GM19372 (cell line): ENCODE results near the gene FGF14.
"Not testable (repeated sequence)": the region's sequence is repeated elsewhere in the genome, so short reads cannot be mapped to it uniquely, and the experiment has no call there.

ENCODE experiments used
- ATAC-seq: cut with Tn5 transposase; IDR thresholded peaks from one replicate; pipeline ENCODE4 v1.9.1; 2021; ENCODE audit warnings: mild to moderate bottlenecking, low read depth, moderate library complexity; ENCODE audit not compliant: unreplicated experiment

The FGF14 gene

DNA sequence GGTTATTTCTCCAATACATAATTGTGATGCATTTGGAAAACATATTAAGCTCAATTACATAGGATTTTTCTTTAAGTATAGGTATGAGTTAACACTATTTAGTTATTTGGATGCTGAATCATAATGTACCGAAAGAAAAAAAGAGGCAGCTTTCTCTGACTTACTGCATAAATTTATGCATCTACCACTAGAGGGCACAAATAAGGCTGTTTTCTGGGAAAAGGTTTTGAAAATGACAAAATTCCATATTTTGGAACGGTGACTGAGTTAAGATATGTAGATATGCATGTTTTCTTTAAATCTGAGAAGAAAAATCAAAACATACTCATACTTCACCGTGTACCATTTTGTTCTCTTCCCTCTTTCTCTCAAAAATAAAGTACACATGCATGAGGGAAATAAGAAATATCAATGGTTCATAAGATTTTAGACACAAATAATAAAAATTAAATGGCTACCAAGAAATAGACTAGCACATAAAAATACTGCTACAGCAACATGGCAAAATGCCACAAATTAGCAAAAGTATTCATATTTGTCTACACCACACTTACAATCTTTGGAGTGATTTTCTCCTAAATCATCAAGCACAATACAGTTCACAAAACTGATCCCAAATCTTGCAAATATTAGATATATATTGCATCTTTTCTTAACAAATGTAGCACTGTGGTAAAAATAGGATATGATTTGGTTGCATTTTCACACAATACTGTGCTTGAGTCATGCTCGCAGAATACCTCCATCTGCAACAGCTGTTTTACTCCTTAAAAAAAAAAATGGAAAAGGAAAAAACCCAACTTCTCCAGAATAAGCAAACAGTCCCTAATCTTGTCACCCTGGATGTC lies 260.0 kb downstream of the FGF14 start:
- no peak for ATAC-seq

DNA sequence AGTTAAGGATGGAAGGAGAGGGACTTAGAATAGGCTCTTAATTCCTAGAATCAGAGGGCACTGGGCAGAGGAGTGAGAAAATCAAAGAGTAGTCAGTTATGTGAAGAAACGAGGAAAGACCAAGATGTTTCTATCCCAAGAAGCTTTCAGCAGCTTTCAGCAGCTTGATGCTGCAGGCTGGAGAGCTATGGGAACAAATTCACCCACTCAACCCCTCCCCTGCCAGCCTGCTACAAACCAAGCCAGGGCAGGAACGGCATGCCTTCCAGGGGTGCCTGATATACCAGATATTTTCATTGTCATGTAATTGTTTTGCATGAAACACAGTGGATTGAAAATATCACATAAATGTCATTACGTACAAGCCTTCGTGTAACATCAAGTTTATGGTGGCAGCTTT lies 262.2 kb downstream of the FGF14 start:
- ATAC-seq: no peak

DNA sequence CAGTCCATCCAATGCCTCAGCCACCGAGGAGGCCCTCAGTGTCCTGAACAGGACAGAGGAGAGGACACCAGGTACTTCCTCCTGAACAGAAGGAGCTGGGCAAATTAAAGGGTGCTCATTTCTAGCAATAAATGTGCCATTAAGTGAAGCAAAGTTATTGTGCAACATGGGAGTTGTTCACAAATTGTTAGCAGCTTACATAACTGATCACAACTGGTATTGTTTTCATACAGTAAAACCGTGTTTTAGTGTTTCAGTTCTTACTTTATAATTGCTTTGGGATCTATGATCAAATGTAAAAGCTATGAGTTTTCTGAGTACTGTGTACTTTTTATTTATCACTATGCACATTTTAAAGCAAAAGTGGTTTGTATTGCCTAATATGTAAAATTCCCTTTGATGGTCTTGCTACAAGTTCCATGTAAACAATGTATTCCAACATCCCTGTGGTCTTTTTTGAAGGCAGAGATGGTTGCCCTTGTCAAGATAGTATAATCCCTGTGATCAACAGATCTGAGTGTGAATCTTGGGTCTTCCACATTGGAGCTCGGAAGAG lies 263.1 kb downstream of the FGF14 start:
- no peak for ATAC-seq

DNA sequence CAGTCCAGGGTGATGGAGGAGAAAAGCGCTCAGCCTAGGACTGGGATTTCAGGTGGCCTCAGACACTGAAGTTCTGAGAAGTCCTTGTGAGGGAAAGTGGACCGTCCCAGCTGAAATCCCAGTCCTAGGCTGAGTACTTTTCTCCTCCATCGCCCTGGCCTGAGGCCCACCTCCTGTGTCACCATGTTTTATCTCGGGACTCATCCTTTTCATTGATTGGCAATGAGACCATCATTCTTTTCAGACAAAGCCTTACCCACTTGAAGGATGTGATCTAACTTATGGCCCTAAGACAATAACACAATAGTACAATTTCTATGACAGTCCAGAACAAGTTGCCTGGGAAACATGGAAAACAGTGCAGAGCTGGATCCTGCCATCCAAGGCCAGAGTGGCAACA lies 263.9 kb downstream of the FGF14 start:
- not testable (repeated sequence) for ATAC-seq

DNA sequence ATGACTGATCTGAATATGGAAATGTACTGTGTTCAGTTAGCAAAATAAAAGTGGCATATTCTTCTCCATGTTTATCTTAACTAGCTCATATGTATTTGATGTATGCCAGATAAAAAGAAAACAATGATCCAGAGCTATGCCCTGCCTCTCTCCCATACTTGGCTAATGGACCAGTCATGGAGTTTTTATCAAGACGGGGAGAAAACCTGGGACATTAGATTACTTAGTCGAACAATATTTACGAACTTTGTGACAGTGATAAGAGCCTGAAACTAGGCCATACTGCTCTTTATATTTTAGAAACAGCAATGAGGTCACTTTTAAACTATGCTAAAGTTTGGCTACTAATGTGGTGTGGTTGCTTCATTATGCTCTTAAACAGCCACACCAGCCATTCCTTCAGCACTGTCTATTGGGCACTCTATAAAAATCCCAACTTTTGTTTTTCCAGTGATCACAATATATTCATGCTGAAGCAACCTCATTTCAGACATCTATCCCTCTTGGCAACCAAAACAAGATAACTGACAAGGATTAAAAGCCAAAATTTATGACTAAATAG lies 265.0 kb downstream of the FGF14 start:
- no peak for ATAC-seq

DNA sequence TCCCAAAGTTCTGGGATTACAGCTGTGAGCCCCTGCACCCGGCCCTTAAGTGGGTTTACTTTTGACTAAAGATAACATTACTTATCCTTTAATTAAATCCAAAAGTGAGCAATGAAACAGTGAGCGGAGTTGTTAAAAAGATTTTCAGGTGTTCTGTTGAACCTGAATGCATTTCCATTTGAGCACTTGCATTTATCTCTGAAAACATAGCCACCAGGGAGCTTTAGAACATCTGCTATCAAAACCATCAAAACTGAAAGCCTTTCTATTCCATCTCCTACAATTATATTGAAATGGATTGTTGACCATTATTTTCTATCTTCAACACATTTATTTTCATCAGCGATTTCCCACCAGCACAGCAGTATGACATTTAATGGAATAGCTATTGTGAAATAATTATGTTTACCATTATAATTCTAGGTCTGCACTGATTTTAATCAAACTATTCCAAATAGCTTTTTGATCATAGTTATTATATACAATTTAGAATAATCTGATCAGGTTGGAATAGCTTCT lies 269.0 kb downstream of the FGF14 start:
- ATAC-seq: no peak

DNA sequence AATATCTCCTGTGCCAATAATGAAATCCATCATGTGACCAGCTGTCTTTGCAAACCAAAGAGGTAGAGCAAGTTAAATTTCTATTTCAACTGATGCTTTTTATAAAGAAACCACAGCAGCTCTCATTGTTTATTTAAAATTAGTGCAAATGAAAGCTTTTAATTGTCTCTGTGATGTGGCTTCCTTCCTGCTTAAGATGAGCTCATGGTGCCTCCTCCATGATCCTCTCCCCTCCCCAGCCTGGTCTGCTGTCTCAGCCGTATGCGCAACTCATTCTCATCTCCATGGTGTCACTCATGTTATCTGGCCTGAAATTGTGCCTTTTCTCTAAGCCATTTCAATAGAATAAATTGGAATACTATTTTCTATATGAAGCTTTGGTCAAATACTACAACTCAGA lies 270.6 kb downstream of the FGF14 start:
- no peak for ATAC-seq

DNA sequence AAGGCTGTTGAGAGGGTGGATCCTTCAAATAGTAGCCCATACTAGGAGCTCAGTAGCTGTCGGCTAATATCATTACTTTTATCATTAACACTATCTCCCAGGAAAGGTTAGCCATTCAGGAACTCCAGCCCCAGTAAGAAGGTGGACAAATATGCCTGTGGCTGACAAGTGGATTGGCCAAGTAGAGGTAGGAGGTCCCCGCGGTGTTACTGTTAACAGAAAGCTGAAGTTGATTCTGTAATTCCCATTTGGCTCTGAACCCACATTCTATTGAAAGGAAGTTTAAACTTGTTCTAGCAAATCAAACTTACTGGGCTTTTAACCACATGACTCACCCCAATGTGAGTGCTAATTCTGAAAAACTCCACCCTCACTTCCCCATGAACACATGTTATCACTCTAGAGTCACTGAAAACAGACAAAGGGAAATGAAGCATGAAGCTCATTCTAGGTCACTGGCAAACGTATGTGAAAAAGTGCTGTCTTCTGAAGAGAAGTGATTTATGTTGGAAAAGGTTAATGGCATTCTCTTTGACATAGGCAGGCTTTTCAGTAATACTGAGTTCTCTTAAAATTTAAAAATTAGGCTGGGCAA lies 273.5 kb downstream of the FGF14 start:
- ATAC-seq: no peak

DNA sequence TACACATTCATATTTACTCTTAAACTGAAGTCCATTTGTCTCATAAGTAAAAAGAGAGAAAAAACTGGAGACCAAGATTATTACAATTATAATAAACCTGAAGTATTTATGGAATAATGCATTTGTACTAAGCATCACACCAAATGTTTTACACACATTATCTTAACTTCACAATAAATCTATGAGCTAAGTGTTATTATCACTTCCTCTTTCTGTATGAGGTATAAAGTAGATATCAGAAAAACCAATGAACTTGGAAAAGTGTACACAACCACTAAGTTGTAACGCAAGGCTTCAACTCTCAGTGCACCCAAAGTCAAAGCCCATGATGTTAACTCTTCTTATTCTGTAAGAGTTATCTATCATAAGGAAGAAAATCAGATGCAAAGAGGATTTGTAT lies 274.7 kb downstream of the FGF14 start:
- ATAC-seq: no peak

DNA sequence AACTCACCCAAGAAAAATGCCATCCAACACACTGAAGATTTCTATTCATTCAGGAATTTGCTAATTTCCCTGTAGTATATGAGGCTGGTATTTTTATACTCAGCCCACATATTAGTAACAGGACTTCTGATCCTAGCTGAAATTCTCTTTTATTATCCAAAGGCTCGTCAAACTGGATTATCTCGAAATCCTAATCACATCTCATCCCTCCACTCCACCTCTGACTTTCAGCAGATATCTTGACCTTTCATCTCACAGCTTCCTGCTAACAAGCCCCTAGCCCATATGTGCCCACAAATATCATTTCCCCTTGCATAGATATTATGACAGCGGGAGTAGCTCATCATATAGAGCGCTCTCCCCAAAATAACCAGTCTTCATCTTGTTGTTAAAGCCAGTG lies 279.7 kb downstream of the FGF14 start:
- ATAC-seq: no peak

DNA sequence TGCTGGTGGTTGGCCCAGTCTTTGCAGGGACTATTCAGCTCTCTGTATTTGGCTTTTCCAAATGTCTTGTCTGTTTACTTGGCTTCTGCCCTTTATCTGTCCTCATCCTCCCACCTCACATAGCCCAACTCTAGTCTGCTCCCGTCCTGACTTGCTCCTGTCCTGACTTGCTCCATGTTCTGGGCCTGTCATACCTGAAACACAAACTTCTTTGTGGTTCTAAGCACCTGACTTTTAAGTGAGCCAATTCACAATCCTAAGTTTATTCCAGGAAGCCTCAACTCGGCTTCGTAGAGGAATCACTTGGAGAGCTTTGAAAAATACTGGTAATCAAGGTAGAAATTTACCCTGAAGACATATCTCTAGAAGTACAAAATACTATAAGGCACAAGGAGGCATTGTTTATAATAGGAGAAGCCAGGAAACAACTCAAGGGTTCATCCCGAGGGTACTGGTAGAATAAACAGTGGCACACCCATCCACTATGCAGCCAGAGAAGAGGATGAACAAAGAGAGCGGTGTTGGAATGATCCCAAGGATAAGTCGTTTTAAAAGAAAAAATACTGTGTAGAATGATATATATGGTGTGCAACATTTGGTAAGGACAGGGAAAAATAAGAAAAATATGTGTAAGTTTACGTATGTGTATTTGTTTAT lies 284.5 kb downstream of the FGF14 start:
- ATAC-seq: no peak

DNA sequence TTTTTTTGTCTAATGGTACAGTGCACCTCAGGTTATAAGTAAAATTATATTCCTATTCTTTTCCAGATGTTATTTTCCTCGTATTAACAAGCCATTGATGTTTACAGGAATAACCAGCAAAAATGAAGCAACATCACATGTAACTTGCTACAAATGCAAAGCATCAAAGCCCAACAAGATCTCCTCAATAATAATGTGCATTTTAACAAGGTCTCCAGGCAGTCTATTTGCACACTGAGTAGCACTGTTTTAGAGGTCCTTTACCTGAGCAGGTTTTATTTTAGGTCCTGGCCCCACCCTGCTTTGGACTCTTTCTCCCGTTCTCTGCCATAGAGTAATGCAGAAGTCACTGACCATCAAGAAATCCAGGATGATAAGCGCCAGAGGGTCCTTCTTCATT lies 298.4 kb downstream of the FGF14 start:
- no peak for ATAC-seq

DNA sequence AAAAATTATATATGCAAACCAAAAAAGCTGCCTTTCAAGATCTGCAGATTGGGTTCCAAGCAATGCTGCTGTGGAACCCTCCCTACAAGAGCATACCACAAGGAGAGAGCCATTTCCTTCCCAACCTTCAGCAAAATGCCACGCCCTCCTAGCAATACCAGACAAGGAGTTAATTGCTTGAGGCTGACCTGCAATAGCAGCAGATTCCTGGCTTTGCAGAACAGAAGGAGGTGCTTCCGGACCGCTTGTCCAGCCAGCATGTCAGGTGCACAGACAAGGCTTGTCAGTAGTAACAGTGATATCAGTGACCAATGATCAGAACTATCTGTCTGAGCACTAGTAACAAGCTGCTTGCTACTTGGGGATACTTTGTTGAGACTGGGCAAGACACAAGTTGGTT lies 301.6 kb downstream of the FGF14 start:
- ATAC-seq: no peak

DNA sequence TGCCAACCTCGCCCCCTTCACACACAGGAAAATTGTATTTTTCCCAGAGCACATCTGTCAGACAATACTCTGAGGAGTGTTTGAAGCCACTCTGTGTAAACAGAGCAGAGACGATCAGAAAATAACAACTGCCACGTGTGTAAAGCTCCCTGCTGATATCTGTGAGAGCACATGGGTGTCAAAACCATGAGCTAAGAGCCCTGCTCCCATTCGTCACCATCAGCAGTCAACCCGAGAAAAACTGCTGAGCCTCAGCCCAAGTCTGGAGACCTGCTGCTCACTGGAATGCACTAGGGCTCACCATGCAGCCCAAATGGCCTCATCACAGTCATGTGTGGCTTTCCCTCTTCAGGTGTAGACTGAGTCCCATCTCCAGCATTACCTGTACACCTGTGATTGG lies 304.1 kb downstream of the FGF14 start:
- no peak for ATAC-seq

DNA sequence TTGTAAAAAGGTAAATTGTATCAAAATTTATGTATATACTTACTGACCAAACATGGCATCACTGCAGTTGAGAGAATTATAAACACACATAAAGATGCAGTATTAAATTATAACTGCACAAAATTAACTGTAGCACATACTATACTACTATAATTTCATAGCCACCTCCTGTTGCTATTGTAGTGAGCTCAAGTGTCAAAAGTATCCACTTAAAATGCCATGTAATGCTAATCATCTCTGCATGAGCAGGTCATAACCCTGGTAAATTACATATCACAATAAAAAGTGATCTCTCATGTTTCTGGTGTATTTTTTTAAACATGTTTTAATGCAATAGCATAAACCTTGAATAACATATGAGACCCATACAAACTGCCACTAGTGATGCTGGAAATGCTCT lies 308.6 kb downstream of the FGF14 start:
- ATAC-seq: not testable (repeated sequence)

DNA sequence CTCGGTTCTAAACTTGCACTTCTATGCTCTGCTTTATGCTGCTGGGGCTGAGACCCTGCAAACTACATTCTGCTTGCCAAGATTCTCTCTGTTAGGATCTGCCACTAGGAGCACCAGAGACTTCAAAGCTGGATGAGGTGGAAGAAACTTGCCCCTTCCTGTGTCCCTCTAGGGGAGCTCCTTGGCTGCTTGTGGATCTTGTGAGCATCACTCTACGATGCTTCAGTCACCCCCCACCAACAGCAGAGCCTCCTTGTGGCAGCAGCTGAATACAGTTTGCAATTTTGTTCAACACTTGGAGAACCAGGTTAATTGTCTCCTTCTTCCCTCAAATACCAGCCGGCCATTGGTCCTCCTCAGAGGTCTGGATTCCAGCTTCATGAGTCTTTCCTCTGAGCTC lies 310.6 kb downstream of the FGF14 start:
- no peak for ATAC-seq

DNA sequence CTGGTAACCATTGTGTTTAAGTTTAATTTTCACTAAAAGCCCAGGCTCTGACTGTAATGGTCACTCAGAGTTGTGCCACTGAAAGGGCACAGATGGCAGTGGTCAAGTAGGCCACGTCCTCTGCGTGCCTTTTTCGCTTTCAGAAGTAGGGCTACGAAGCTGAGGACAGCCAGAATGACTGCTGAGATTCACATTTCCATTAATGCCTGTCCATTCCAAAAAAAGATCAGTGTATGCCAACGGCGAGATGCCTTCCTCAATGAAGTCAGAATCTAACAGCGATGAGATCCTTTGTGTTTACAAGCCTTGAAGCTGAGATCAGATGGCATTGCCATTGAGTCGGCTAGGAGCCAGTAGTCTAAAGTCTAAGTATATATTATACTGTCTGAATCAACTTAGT lies 311.3 kb downstream of the FGF14 start:
- no peak for ATAC-seq

DNA sequence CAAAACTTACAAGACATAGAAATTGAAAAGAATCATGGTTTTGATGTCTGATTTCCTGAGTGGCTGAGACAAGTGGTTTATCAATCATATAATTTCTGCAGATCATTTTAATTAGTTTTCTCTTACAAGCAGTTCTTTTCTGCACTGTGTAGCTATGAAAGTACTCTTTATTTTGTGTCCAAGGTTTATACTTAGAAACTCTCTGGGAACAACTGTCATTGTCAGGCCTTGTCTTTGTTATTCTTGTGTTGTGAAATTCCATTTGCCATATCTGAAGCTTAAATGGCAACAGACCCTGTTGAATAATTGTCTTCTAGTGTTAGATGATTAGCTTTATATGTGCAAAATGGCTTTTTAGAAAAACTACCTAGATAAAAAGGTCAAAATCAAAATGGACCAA lies 312.1 kb downstream of the FGF14 start:
- no peak for ATAC-seq

DNA sequence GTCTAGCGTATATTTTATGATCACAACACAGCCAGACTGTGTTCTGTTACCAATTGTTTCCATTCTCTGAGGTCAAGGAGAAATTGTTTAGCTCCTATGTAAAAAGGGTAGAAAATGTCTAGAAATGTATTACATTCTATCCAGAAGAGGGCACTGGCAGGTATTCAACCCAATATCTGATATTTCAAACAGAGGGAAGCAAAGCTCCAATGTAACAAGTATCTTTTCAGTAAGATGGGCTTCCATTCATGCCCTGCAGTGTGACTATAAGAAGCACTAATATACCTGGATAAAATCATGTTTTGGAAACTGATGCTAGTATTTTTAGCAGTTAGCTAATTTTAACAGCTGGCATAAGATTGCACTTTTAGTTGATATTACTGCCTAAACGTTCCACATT lies 312.7 kb downstream of the FGF14 start:
- ATAC-seq: no peak

DNA sequence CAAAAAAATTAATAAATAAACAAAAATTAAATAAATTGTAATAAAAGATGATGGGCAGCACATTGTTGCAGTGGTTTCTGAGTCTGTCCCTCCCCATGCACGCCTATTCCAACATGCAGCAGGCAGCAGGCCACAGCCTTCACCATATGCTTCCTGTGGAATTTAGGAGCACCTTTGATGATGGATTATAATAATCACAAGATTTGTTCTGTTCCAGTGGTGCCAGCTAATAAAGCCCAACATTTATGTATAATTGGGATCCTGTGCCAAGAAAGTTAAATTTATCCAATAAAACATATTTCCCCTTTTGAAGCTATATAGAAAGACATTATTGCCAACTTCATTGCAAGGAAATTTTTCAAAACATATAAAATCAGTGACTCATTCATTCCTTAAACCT lies 328.6 kb downstream of the FGF14 start:
- ATAC-seq: no peak

DNA sequence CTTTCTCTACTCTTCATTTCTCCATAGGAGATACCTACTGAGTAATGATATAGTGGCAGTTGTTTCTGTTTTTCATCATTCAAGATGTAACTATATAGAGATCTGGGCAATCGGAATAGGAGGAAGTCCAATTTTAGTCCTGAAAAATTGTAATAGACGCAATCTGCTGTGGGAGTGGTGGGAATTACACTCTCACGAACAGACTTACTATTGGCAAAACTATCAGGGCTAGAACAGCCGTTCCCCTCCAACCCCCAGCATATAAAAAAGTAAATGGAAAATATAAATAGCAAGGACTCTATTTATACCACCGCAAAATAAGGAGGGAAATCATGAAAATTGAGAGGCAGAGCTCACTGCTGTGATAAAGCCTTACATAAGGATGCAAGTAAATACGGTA lies 330.1 kb downstream of the FGF14 start:
- no peak for ATAC-seq
